GM13976 (cell line): Measurements from ENCODE around the gene TRANK1.

ENCODE experiments used
- DNase-seq: peaks from one replicate; pipeline ENCODE4 v3.0.0; 2012; ENCODE audit warnings: low spot score
- CTCF ChIP-seq: IDR thresholded peaks from 2 replicates; pipeline ENCODE4 v1.5.1; 2012; ENCODE audit warnings: borderline replicate concordance, mild to moderate bottlenecking; ENCODE audit not compliant: insufficient read depth; ENCODE audit errors: extremely low read depth, missing control alignments, control extremely low read depth
- in situ Hi-C: fragments of 300-500 bp; cut with MboI; formaldehyde crosslinking; loops from one replicate; pipeline ENCODE4 v1.12.0; 2022; ENCODE audit warnings: low sequenced_read_pairs, mixed read lengths, inconsistent platforms; ENCODE audit not compliant: unreplicated experiment

TRANK1 gene

GRCh38 chr3:36989568-36989967 is 44.7 kb upstream of the TRANK1 start:
- in situ Hi-C loops: no loop called here
- DNase-seq: no peak
- TF ChIP-seq CTCF: no peak

GRCh38 chr3:36989005-36989404 is 44.2 kb upstream of the TRANK1 start:
- in situ Hi-C loops: no loop called here
- no peak for DNase-seq
- no peak for TF ChIP-seq CTCF

DNA sequence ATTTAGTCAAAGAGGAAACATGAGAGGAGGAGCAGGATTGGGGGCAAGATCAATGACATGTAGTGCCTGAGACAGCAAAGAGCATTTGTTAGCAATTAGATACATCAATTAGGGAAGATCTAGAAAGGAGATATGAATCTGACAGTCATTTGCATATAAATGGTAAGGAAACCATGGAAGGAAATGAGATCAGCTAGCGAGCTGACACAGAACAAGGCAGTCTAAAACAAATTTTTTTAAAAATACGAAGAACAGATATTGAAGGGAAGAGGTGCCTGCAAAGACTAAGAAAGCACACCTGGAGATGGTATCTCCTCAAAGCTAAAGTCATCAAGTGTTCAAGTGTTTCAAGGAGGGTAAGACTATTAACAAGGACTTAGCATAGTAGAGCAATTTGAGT is 43.5 kb upstream of the TRANK1 start:
- no peak for TF ChIP-seq CTCF
- DNase-seq: no peak
- in situ Hi-C loops: no loop called here

DNA sequence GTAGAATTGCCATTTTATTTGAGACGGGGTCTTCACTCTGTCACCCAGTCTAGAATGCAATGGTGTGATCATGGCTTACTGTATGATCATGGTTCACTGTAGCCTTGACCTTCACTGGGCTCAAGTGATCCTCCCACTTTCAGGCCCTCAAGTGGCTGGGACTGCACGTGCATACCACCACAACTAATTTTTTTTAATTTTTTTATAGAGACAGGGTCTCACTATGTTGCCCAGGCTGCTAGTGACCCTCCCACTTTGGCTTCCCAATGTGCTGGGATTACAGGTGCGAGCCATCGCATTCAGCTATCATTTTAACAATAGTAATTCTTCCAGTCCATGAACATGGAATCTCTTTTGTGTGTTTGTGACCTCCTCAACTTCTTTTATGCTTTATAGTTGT is 36.2 kb upstream of the TRANK1 start:
- DNase-seq: no peak
- TF ChIP-seq CTCF: no peak
- in situ Hi-C loops: no loop called here

DNA sequence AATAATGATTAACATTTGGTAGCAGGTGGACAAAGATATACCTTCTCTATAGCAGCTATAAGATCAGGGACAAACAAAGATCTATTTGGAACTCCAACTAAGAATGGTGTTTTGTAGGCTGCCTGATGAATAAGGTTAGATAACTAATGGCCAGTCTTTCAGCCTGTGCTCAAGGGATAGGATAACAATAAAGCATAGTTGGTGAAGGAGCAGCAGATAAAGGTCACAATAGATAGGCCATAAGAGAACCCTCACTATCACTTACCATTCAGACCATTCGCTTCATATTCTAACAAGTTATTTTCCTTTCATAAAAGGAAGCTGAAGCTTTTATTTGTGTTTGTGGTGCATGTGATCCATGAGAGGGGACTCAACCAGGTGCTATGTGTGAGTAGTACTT is 28.3 kb upstream of the TRANK1 start:
- TF ChIP-seq CTCF: no peak
- DNase-seq: no peak
- in situ Hi-C loops: loop anchor here (25.0 kb wide), 1 partner anchor 236 kb away; no protein-coding TSS in a partner anchor

DNA sequence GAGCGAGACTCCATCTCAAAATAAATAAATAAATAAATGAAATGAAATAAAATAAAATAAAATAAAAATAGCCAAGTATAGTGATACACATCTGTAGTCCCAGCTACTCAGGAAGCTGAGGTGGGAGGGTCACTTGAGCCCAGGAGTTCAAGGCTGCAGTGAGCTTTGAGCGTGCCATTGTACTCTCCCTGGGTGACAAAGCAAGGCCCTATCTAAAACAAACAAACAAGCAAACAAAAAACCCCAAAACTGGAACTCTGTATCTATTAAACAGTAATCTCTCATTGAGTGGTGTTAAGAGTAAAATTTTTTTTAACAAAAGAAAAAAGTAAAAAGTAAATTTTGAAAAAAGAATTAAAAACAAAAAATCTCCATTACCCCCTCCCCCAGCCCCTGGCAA is 27.3 kb upstream of the TRANK1 start:
- in situ Hi-C loops: loop anchor here (25.0 kb wide), 1 partner anchor 235 kb away; no protein-coding TSS in a partner anchor
- TF ChIP-seq CTCF: no peak

More for the DNA sequence above, 27.3 kb upstream of the TRANK1 start:
- DNase-seq: no peak
